ENCODE data around the gene KIF2C. TPM values are rescaled to one million over a fixed set of nuclear protein-coding genes. Genes with fewer than 3 reads are reported as not detected.

KIF2C gene
- total and polyA plus RNA-seq, 9 of the 15 experiments (the other 6 are each of a cell fraction or from before 2014, with no cell fraction given) = 84.9 to 226 (median 169) TPM

GRCh38 chr1:44777547-44777946 lies 37.9 kb downstream of the KIF2C start (continued):
- TF ChIP-seq, protein P1, sequence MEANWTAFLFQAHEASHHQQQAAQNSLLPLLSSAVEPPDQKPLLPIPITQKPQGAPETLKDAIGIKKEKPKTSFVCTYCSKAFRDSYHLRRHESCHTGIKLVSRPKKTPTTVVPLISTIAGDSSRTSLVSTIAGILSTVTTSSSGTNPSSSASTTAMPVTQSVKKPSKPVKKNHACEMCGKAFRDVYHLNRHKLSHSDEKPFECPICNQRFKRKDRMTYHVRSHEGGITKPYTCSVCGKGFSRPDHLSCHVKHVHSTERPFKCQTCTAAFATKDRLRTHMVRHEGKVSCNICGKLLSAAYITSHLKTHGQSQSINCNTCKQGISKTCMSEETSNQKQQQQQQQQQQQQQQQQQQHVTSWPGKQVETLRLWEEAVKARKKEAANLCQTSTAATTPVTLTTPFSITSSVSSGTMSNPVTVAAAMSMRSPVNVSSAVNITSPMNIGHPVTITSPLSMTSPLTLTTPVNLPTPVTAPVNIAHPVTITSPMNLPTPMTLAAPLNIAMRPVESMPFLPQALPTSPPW (CRISPR knock-in tag; IDR thresholded peaks at IDR 0.05) = no peak
- TF ChIP-seq, protein P2, sequence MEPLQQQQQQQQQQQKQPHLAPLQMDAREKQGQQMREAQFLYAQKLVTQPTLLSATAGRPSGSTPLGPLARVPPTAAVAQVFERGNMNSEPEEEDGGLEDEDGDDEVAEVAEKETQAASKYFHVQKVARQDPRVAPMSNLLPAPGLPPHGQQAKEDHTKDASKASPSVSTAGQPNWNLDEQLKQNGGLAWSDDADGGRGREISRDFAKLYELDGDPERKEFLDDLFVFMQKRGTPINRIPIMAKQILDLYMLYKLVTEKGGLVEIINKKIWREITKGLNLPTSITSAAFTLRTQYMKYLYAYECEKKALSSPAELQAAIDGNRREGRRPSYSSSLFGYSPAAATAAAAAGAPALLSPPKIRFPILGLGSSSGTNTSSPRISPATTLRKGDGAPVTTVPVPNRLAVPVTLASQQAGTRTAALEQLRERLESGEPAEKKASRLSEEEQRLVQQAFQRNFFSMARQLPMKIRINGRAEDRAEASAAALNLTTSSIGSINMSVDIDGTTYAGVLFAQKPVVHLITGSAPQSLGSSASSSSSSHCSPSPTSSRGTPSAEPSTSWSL (CRISPR knock-in tag; IDR thresholded peaks at IDR 0.05; ENCODE audit: borderline replicate concordance) = no peak
- no peak for TF ChIP-seq E2F3 (CRISPR knock-in tag; IDR thresholded peaks at IDR 0.05)
- TF ChIP-seq RBM15 (IDR thresholded peaks at IDR 0.05; ENCODE audit: insufficient read depth, low read length) = no peak
- TF ChIP-seq GATAD2B (IDR thresholded peaks at IDR 0.05; ENCODE audit: borderline replicate concordance) = no peak
- TF ChIP-seq NBN (IDR thresholded peaks at IDR 0.05; ENCODE audit: low read depth) = no peak
- TF ChIP-seq, protein P3, sequence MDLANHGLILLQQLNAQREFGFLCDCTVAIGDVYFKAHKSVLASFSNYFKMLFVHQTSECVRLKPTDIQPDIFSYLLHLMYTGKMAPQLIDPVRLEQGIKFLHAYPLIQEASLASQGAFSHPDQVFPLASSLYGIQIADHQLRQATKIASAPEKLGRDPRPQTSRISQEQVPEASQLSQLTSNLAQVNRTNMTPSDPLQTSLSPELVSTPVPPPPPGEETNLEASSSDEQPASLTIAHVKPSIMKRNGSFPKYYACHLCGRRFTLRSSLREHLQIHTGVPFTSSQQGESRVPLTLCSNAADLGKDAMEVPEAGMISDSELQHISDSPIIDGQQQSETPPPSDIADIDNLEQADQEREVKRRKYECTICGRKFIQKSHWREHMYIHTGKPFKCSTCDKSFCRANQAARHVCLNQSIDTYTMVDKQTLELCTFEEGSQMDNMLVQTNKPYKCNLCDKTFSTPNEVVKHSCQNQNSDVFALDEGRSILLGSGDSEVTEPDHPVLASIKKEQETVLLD (IDR thresholded peaks at IDR 0.05) = no peak
- TF ChIP-seq ZFP1 (CRISPR knock-in tag; IDR thresholded peaks at IDR 0.05) = no peak
- TF ChIP-seq COPS2 (conservative IDR thresholded peaks at IDR 0.05) = no peak
- peak; percentile 29; the same call in 1 of the 2 replicates for TF ChIP-seq POLR2G (IDR thresholded peaks at IDR 0.05; ENCODE audit: low read depth, low read length)
- TF ChIP-seq ILF3 (IDR thresholded peaks at IDR 0.05; ENCODE audit: borderline replicate concordance) = no peak
- TF ChIP-seq SUPT5H (IDR thresholded peaks at IDR 0.05) = peak; percentile 21; the same call in 1 of the 2 replicates
- TF ChIP-seq ZNF75A (CRISPR knock-in tag; IDR thresholded peaks at IDR 0.05) = no peak
- peak; percentile 16; the same call in 1 of the 2 replicates for TF ChIP-seq RBFOX2 (IDR thresholded peaks at IDR 0.05; ENCODE audit: low read depth, low read length)
- peak; percentile 97 for TF ChIP-seq ZKSCAN1 (IDR thresholded peaks at IDR 0.05; ENCODE audit: low read depth, low read length)
- TF ChIP-seq CREB3 (tag; conservative IDR thresholded peaks at IDR 0.05; ENCODE audit: low read depth) = no peak
- no peak for TF ChIP-seq ZSCAN29 (IDR thresholded peaks at IDR 0.05)
- TF ChIP-seq PRMT5 (CRISPR knock-in tag; IDR thresholded peaks at IDR 0.05) = no peak
- no peak for TF ChIP-seq BRCA1 (IDR thresholded peaks at IDR 0.05)
- TF ChIP-seq BRCA1 (CRISPR knock-in tag; IDR thresholded peaks at IDR 0.05) = no peak
- peak; percentile 44 for TF ChIP-seq KDM5B (IDR thresholded peaks at IDR 0.05; ENCODE audit: insufficient replicate concordance, low read depth, low read length)
- TF ChIP-seq NR2F6 (CRISPR knock-in tag; IDR thresholded peaks at IDR 0.05) = no peak
- TF ChIP-seq, protein P4, sequence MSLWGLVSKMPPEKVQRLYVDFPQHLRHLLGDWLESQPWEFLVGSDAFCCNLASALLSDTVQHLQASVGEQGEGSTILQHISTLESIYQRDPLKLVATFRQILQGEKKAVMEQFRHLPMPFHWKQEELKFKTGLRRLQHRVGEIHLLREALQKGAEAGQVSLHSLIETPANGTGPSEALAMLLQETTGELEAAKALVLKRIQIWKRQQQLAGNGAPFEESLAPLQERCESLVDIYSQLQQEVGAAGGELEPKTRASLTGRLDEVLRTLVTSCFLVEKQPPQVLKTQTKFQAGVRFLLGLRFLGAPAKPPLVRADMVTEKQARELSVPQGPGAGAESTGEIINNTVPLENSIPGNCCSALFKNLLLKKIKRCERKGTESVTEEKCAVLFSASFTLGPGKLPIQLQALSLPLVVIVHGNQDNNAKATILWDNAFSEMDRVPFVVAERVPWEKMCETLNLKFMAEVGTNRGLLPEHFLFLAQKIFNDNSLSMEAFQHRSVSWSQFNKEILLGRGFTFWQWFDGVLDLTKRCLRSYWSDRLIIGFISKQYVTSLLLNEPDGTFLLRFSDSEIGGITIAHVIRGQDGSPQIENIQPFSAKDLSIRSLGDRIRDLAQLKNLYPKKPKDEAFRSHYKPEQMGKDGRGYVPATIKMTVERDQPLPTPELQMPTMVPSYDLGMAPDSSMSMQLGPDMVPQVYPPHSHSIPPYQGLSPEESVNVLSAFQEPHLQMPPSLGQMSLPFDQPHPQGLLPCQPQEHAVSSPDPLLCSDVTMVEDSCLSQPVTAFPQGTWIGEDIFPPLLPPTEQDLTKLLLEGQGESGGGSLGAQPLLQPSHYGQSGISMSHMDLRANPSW (CRISPR knock-in tag; IDR thresholded peaks at IDR 0.05) = no peak
- TF ChIP-seq TAF7 (tag; IDR thresholded peaks at IDR 0.05) = no peak

Measured in K562 (cell line).